DOHH2 (cell line): ENCODE data around the gene LILRA2.

Source experiments
- CTCF ChIP-seq: fragments of 200-600 bp; sonication (generic); IDR thresholded peaks from one replicate; pipeline ENCODE4 v1.5.1; 2014; ENCODE audit warnings: antibody characterized with exemption, mild to moderate bottlenecking, low read depth, low read length; ENCODE audit not compliant: poor library complexity, severe bottlenecking
- EZH2phosphoT487 ChIP-seq: fragments of 200-600 bp; sonication (generic); IDR thresholded peaks from 2 replicates; pipeline ENCODE4 v1.6.1; 2017; ENCODE audit warnings: borderline replicate concordance, mild to moderate bottlenecking, antibody characterized with exemption, low read length, moderate library complexity, mixed read lengths

GRCh38 chr19:54556194-54556593 lies 17.4 kb upstream of the LILRA2 start:
- no peak for TF ChIP-seq CTCF
- TF ChIP-seq EZH2phosphoT487, result no peak
